Chondrocyte (in vitro differentiated cells): ENCODE results near the gene TBX5. TPM values are rescaled to one million over a fixed set of nuclear protein-coding genes. Genes with fewer than 3 reads are reported as not detected.

ENCODE experiments used
- DNase-seq: peaks from one replicate; pipeline ENCODE4 v3.0.0; 2021; ENCODE audit warnings: mixed read lengths, low spot score
- H3K27ac Mint-ChIP-seq: one replicate; pipeline ENCODE4 v1.8.0; 2021; ENCODE audit warnings: mild to moderate bottlenecking, moderate library complexity, mixed read lengths; ENCODE audit not compliant: unreplicated experiment
- H3K27me3 Mint-ChIP-seq: 2 replicates; pipeline ENCODE4 v1.8.0; 2021; ENCODE audit warnings: low read depth, mixed read lengths
- H3K36me3 Mint-ChIP-seq: 2 replicates; pipeline ENCODE4 v1.8.0; 2021; ENCODE audit warnings: low read depth, mixed read lengths
- H3K4me1 Mint-ChIP-seq: 2 replicates; pipeline ENCODE4 v1.8.0; 2021; ENCODE audit warnings: low read depth, mild to moderate bottlenecking, mixed read lengths
- H3K4me3 Mint-ChIP-seq: one replicate; pipeline ENCODE4 v1.8.0; 2021; ENCODE audit warnings: mild to moderate bottlenecking, moderate library complexity, mixed read lengths; ENCODE audit not compliant: unreplicated experiment
- H3K9me3 Mint-ChIP-seq: 2 replicates; pipeline ENCODE4 v1.8.0; 2021; ENCODE audit warnings: low read depth, mixed read lengths
- CTCF ChIP-seq: fragments of 200-600 bp; sonication (generic); IDR thresholded peaks from 2 replicates; pipeline ENCODE4 v1.5.0; 2021; ENCODE audit warnings: antibody characterized with exemption, mild to moderate bottlenecking, moderate library complexity
- total RNA-seq: library from RNA; stranded (reverse); gene quantifications from 3 replicates; pipeline ENCODE4 v1.2.1, GENCODE V29; 2021

TBX5 gene
- total RNA-seq, 1 donor from 2014 or later = not detected

DNA sequence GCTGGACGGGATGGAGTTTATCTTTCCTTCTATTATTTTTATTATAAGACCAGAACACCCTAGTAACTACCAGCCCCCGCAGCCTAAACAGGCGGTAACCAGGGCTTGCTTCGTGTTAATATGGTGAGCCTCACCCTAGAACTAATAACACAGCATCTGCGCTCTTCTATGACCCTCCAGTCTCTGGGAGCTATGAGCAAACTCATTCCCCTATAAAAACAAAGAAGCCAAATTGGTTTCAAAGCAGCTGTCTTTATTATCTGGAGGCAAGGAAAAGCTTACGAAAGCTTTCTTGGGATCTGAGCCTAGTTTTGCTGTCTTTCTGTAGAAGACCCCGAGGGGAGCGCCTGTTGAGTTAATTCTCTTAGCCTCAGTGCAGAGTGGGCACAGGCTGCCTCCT is 85.0 kb downstream of the TBX5 start:
- Mint-ChIP-seq H3K9me3 (peaks cover 3% of the 10 kb centered on the region), H3K36me3 (no peaks in the 10 kb centered on the region), H3K4me1 (no peaks in the 10 kb centered on the region), H3K27me3 (no peaks in the 10 kb centered on the region), H3K27ac (no peak overlapping the region), H3K4me3 (no peak overlapping the region)
- DNase-seq = no peak
- TF ChIP-seq CTCF = no peak

- no peak for TF ChIP-seq CTCF
- H3K27me3 Mint-ChIP-seq = no peaks in the 10 kb centered on the region
- H3K9me3 Mint-ChIP-seq = no peaks in the 10 kb centered on the region
- DNase-seq = no peak
- no peak overlapping the region for H3K27ac Mint-ChIP-seq
- no peaks in the 10 kb centered on the region for H3K36me3 Mint-ChIP-seq
- H3K4me1 Mint-ChIP-seq = no peaks in the 10 kb centered on the region
- H3K4me3 Mint-ChIP-seq = no peak overlapping the region
Measured at GRCh38 chr12:114320101-114320500, 85.8 kb downstream of the TBX5 start.

DNA sequence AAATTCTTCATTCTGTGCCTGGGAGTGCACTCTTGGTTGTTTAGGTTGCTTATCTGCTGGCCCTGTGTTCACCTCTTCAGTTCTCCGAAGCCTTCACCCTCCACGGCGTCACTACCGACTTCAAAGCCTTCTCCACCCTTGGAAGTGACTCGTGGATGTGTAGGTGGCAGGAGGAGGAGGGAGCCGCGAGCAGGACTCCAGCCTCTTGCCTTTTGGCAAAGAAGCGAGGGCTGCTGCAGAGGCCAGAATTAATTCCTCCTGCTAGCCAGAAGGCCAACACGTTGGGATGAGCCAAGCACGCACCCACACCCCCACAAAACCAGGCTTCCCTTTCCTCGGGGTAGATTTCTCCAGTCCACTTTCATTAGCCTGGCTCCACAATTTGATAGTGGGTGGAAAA is 86.5 kb downstream of the TBX5 start:
- Mint-ChIP-seq H3K4me1 (no peaks in the 10 kb centered on the region), H3K27ac (no peak overlapping the region)
- no peak for TF ChIP-seq CTCF

GRCh38 chr12:114318984-114319383 is 87.0 kb downstream of the TBX5 start:
- Mint-ChIP-seq H3K4me1 (no peaks in the 10 kb centered on the region), H3K4me3 (no peak overlapping the region), H3K36me3 (no peaks in the 10 kb centered on the region), H3K27me3 (no peaks in the 10 kb centered on the region), H3K9me3 (no peaks in the 10 kb centered on the region), H3K27ac (no peak overlapping the region)
- no peak for TF ChIP-seq CTCF
- DNase-seq = no peak

More for the DNA sequence above, 86.5 kb downstream of the TBX5 start:
- Mint-ChIP-seq H3K36me3 (no peaks in the 10 kb centered on the region), H3K9me3 (no peaks in the 10 kb centered on the region), H3K27me3 (no peaks in the 10 kb centered on the region), H3K4me3 (no peak overlapping the region)
- no peak for DNase-seq

DNA sequence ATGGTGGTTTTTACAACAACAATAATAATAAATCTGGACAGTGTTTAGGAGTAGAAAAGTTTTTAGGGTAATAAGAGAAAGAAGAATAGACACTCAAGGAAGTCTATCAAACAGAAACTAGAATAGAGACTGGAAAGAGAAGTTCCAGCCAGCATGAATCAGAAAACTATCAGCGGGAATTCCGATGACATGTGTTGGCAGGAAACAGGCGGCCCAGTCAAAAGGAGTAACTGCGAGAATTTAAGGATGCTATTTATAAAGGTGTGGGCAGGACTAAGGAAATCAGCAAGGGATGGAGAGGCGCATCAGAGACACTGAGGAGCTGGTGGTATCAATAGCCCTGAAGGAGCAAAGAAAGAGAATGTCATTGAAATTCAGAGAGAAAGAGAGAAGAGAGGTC is 89.9 kb downstream of the TBX5 start:
- no peaks in the 10 kb centered on the region for H3K9me3 Mint-ChIP-seq
- TF ChIP-seq CTCF = no peak
- H3K4me3 Mint-ChIP-seq = no peak overlapping the region
- no peaks in the 10 kb centered on the region for H3K27me3 Mint-ChIP-seq
- H3K4me1 Mint-ChIP-seq = no peaks in the 10 kb centered on the region
- H3K27ac Mint-ChIP-seq = no peak overlapping the region
- no peak for DNase-seq
- no peaks in the 10 kb centered on the region for H3K36me3 Mint-ChIP-seq
